Fibroblast of mammary gland (primary cell): ENCODE measurements around the gene APC2.

ENCODE experiments used
- DNase-seq: peaks from one replicate; pipeline ENCODE4 v3.0.0-alpha.2; 2010; ENCODE audit warnings: low read depth
- H3K4me3 ChIP-seq: 2 replicates; pipeline ENCODE4 v1.5.1; 2011; ENCODE audit warnings: low read depth, mild to moderate bottlenecking, low read length, moderate library complexity; ENCODE audit not compliant: control insufficient read depth
- TF ChIP-seq, protein P1 (sequence below): conservative IDR thresholded peaks from 2 replicates; pipeline ENCODE4 v1.5.1; 2011; ENCODE audit warnings: low read depth, low read length, inconsistent platforms; ENCODE audit not compliant: control insufficient read depth, insufficient read depth

APC2 gene

DNA sequence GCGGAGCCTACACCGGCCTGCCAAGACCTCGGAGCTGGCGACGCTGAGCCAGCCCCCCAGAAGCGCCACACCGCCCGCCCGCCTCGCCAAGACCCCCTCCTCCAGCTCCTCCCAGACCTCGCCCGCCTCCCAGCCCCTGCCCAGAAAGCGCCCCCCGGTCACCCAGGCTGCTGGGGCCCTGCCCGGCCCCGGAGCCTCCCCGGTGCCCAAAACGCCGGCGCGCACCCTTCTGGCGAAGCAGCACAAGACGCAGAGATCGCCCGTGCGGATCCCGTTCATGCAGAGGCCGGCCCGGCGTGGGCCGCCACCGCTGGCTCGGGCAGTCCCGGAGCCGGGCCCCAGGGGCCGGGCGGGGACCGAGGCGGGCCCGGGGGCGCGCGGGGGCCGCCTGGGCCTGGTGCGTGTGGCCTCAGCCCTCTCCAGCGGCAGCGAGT, 18.9 kb downstream of the APC2 start:
- TF ChIP-seq, protein P1, sequence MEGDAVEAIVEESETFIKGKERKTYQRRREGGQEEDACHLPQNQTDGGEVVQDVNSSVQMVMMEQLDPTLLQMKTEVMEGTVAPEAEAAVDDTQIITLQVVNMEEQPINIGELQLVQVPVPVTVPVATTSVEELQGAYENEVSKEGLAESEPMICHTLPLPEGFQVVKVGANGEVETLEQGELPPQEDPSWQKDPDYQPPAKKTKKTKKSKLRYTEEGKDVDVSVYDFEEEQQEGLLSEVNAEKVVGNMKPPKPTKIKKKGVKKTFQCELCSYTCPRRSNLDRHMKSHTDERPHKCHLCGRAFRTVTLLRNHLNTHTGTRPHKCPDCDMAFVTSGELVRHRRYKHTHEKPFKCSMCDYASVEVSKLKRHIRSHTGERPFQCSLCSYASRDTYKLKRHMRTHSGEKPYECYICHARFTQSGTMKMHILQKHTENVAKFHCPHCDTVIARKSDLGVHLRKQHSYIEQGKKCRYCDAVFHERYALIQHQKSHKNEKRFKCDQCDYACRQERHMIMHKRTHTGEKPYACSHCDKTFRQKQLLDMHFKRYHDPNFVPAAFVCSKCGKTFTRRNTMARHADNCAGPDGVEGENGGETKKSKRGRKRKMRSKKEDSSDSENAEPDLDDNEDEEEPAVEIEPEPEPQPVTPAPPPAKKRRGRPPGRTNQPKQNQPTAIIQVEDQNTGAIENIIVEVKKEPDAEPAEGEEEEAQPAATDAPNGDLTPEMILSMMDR = no peak
- H3K4me3 ChIP-seq = no peak overlapping the region
- peak; percentile 49 for DNase-seq

DNA sequence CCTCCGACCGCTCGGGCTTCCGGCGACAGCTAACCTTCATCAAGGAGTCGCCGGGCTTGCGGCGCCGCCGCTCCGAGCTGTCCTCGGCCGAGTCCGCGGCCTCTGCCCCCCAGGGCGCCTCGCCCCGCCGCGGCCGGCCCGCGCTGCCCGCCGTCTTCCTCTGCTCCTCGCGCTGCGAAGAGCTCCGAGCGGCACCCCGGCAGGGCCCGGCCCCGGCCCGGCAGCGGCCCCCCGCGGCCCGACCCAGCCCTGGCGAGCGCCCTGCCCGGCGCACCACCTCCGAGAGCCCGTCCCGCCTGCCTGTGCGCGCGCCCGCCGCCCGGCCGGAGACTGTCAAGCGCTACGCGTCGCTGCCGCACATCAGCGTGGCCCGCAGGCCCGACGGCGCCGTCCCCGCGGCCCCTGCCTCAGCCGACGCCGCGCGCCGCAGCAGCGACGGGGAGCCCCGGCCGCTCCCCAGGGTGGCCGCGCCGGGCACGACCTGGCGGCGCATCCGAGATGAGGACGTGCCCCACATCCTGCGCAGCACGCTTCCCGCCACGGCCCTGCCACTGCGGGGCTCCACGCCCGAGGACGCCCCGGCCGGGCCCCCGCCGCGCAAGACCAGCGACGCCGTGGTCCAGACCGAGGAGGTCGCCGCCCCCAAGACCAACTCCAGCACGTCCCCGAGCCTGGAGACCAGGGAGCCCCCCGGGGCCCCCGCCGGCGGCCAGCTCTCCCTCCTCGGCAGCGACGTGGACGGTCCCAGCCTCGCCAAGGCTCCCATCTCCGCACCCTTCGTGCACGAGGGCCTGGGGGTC, 19.5 kb downstream of the APC2 start:
- TF ChIP-seq, protein P1 = no peak
- no peak overlapping the region for H3K4me3 ChIP-seq
- DNase-seq = no peak

DNA sequence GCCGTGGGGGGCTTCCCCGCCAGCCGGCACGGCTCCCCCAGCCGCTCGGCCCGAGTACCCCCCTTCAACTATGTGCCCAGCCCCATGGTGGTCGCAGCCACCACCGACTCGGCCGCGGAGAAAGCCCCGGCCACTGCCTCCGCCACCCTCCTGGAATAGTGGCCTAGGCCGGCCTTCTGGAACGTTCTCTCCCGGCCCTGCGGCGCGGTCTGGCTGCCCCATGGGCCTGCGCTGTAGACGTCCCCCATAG, 20.1 kb downstream of the APC2 start:
- TF ChIP-seq, protein P1 = no peak
- no peak overlapping the region for H3K4me3 ChIP-seq
- DNase-seq = no peak

DNA sequence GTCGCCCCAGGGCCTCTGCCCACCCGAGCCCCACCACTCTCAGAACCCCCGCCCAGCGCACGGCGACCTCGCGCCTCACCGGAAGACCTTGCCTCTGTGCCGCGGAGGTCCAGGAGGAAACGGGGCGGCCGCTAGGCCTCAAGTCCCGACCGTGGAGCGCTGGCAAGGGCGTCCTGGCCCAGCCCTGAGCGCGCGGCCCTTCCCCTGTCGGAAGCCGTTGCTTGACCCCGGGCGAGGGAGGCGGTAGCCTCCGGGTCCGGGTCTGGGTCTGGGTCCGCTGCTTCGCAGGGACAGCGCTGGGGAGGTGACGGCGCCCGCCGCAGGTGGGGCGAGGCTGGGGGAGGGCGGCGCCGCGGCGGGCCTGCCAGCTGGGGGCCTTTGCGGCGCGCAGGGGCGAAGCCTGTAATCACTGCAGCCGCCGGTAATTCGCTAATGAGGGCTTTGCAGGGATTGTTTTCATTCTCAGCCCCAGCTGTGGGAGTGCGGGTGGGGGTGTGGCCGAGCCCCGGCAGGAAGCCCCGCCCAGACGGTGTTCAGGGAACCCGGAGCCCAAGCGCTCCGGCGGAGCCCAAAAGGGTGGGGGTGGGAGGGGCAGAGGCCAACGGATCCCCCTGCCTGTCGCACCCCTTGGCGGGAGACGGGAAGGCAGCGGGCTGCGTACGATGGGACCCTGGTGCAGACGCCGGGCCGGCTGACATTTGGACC, 20.5 kb downstream of the APC2 start:
- DNase-seq = no peak
- H3K4me3 ChIP-seq = no peak overlapping the region
- TF ChIP-seq, protein P1 = no peak

DNA sequence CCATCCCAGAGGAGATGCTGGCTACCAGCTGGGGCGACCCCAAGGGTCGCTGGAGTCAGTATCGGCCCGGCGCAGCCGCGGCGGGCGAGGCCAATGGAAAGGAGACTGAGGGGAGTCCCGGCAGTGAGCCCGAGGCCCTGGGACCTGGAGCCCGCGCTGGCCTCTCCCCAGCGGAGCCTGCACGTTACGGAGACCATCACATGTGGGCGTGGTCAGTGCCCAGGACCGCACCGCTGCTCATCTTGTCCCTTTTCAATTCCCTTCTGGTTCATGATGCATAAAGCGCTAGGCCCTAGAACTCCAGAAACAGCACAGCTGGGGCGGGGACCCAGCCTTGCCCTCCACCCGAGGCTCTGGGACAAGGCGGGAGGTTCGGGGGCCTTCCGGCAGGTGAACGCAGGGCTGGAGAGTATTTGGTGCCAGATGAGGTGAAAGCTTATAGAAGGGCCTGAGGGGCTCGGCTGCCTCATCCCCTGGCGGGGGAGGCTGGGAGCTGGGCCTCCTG, 21.1 kb downstream of the APC2 start:
- H3K4me3 ChIP-seq = no peak overlapping the region
- TF ChIP-seq, protein P1 = no peak

DNA sequence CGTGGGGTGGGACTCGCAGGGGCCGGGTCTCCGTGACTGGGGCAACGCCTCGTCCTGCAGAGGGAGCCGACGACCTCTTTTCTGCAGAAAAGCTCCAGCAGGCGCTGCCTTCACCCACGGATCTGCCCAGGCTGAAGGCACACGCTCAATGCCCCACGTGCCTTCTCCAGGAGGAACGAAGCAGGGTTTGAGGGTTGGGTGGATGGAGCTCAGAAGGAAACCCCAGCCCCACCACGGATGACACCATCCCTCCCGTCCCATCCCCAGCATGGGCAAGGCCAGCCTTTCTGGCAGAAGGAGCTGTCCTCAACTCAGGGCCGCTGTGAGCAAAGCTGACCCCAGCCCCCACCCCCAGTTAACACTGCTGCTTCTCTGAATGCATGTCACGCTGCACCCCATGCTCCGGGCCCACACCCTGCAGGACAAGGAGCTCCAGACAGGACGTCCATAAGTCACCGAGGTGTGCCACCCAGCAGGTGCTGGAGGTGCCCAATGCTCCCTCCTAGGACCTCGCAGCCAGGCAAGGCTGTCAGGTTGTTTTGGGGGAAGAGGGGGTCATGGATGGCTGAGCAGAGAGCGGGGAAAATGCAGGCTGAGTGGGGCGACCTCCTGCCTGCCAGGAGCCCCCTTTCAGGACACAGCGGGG, 21.7 kb downstream of the APC2 start:
- DNase-seq = no peak
- no peak overlapping the region for H3K4me3 ChIP-seq
- TF ChIP-seq, protein P1 = peak; percentile 1

More for the DNA sequence above, 21.1 kb downstream of the APC2 start:
- DNase-seq = no peak
